Sigmoid colon (tissue), 3 donors: ENCODE measurements around the gene FURIN.
"Not testable (repeated sequence)": the region's sequence is repeated elsewhere in the genome, so short reads cannot be mapped to it uniquely, and the experiment has no call there.

ENCODE experiments used
- POLR2A ChIP-seq, 2 donors: fragments of 450-650 bp; IDR thresholded peaks; one replicate each; pipeline ENCODE4 v1.6.1; 2016; ENCODE audit warnings: antibody characterized with exemption in 2 of 2, mild to moderate bottlenecking in 2 of 2, moderate library complexity in 2 of 2
- TF ChIP-seq, protein P1 (sequence below), 4 experiments: fragments of 450-650 bp in 3 of 4; fragments of 200-600 bp in 1 of 4; IDR thresholded peaks; one replicate each; pipeline ENCODE4 v1.5.1; 2016 to 2019; ENCODE audit warnings: antibody characterized with exemption in 4 of 4, mild to moderate bottlenecking in 3 of 4, moderate library complexity in 2 of 4

DNA sequence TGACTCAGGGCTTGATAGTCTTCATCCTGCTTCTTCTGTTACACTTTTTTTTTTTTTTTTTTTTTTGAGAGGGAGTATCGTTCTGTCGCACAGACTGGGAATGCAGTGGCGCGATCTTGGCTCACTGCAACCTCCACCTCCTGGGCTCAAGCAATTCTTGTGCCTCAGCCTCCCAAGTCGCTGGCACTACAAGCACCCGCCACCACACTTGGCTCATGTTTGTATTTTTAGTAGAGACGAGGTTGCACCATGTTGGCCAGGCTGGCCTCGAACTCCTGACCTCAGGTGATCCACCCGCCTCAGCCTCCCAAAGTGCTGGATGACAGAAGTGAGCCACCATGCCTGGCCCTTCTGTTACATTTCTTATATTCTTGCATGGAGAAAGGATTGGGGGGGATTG lies 6.6 kb downstream of the FURIN start:
- TF ChIP-seq, protein P1, sequence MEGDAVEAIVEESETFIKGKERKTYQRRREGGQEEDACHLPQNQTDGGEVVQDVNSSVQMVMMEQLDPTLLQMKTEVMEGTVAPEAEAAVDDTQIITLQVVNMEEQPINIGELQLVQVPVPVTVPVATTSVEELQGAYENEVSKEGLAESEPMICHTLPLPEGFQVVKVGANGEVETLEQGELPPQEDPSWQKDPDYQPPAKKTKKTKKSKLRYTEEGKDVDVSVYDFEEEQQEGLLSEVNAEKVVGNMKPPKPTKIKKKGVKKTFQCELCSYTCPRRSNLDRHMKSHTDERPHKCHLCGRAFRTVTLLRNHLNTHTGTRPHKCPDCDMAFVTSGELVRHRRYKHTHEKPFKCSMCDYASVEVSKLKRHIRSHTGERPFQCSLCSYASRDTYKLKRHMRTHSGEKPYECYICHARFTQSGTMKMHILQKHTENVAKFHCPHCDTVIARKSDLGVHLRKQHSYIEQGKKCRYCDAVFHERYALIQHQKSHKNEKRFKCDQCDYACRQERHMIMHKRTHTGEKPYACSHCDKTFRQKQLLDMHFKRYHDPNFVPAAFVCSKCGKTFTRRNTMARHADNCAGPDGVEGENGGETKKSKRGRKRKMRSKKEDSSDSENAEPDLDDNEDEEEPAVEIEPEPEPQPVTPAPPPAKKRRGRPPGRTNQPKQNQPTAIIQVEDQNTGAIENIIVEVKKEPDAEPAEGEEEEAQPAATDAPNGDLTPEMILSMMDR (IDR thresholded peaks at IDR 0.05), result not testable (repeated sequence)
- not testable (repeated sequence) for TF ChIP-seq POLR2A (IDR thresholded peaks at IDR 0.05)
